Measurements from ENCODE around the gene RAB11FIP4. TPM values are rescaled to one million over a fixed set of nuclear protein-coding genes. Genes with fewer than 3 reads are reported as not detected.

The RAB11FIP4 gene
- total and polyA plus RNA-seq, 9 of the 15 experiments (the other 6 are each of a cell fraction or from before 2014, with no cell fraction given): 0.62 to 16.6 (median 8.9) TPM

DNA sequence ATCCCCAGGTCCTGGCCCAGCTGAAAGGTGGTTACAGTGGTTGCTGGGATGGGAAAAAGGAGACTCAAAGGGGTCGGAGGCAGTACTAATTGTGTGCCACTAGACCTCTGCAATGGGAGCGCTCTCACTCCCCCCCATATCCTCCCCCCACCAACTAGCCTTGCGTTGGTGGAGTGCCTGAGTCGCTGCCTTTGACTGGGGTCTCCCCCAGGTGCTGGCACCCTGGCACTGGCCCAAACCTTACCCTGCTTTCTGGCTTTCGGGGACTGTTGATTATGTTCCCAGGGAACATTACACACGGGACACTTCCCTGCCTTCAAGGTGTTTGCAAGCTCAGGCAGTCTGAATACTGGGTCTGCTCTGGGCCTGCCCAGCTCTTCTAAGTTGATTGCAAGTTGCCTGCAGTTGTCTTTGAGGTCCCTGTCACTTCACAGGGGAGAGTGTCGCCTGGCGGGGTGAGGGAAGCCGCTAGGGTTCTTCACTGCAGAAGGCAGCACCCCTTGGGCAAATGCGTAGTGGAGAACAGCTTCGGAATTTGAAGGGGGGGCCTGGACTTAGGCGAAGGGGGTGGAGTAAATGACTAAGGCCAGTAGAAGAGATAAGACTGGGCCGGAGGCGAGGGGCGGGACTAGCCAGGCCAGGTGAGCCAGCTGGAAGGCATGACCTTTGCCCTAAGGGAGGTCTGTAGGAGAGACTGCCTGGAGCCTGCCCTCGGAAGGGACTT lies 98.0 kb downstream of the RAB11FIP4 start (continued):
- TF ChIP-seq, protein P1, sequence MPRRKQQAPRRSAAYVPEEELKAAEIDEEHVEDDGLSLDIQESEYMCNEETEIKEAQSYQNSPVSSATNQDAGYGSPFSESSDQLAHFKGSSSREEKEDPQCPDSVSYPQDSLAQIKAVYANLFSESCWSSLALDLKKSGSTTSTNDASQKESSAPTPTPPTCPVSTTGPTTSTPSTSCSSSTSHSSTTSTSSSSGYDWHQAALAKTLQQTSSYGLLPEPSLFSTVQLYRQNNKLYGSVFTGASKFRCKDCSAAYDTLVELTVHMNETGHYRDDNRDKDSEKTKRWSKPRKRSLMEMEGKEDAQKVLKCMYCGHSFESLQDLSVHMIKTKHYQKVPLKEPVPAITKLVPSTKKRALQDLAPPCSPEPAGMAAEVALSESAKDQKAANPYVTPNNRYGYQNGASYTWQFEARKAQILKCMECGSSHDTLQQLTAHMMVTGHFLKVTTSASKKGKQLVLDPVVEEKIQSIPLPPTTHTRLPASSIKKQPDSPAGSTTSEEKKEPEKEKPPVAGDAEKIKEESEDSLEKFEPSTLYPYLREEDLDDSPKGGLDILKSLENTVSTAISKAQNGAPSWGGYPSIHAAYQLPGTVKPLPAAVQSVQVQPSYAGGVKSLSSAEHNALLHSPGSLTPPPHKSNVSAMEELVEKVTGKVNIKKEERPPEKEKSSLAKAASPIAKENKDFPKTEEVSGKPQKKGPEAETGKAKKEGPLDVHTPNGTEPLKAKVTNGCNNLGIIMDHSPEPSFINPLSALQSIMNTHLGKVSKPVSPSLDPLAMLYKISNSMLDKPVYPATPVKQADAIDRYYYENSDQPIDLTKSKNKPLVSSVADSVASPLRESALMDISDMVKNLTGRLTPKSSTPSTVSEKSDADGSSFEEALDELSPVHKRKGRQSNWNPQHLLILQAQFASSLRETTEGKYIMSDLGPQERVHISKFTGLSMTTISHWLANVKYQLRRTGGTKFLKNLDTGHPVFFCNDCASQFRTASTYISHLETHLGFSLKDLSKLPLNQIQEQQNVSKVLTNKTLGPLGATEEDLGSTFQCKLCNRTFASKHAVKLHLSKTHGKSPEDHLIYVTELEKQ (CRISPR knock-in tag; IDR thresholded peaks at IDR 0.05): no peak
- TF ChIP-seq TEAD4 (IDR thresholded peaks at IDR 0.05; ENCODE audit: low read length) (peak; percentile 52), TEAD4 (CRISPR knock-in tag; IDR thresholded peaks at IDR 0.05; ENCODE audit: borderline replicate concordance) (no peak), BCOR (IDR thresholded peaks at IDR 0.05) (0 out of 2 replicates have a peak, but pooled peaks have one; percentile 13), PCBP1 (IDR thresholded peaks at IDR 0.05; ENCODE audit: low read depth, low read length, poor library complexity, severe bottlenecking) (no peak), ATF1 (CRISPR knock-in tag; IDR thresholded peaks at IDR 0.05) (no peak), ATF1 (tag; IDR thresholded peaks at IDR 0.05) (peak; percentile 35), CTBP1 (IDR thresholded peaks at IDR 0.05; ENCODE audit: borderline replicate concordance) (peak; percentile 41; the same call in 1 of the 2 replicates), POLR2A (conservative IDR thresholded peaks at IDR 0.05) (no peak), THRAP3 (IDR thresholded peaks at IDR 0.05; ENCODE audit: borderline replicate concordance) (no peak), ZEB2 (IDR thresholded peaks at IDR 0.05) (peak; percentile 93), HDAC2 (IDR thresholded peaks at IDR 0.05) (0 out of 2 replicates have a peak, but pooled peaks have one; percentile 62), SAFB2 (IDR thresholded peaks at IDR 0.05; ENCODE audit: borderline replicate concordance, low read depth, low read length, severe bottlenecking) (no peak), CXXC5 (CRISPR knock-in tag; IDR thresholded peaks at IDR 0.05) (peak; percentile 48), TCF7 (IDR thresholded peaks at IDR 0.05; ENCODE audit: borderline replicate concordance) (no peak)
- TF ChIP-seq, protein P2, sequence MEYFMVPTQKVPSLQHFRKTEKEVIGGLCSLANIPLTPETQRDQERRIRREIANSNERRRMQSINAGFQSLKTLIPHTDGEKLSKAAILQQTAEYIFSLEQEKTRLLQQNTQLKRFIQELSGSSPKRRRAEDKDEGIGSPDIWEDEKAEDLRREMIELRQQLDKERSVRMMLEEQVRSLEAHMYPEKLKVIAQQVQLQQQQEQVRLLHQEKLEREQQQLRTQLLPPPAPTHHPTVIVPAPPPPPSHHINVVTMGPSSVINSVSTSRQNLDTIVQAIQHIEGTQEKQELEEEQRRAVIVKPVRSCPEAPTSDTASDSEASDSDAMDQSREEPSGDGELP (CRISPR knock-in tag; IDR thresholded peaks at IDR 0.05; ENCODE audit: borderline replicate concordance): peak; percentile 89

All from K562 (cell line).